Measurements from ENCODE around the gene IKZF4. TPM values are rescaled to one million over a fixed set of nuclear protein-coding genes. Genes with fewer than 3 reads are reported as not detected.
A peak's percentile ranks its signal among the peaks of the same experiment; 100 is the strongest.
"Not testable (repeated sequence)": the region's sequence is repeated elsewhere in the genome, so short reads cannot be mapped to it uniquely, and the experiment has no call there.

IKZF4 gene
- total RNA-seq, 1 donor from 2014 or later = 13.7 TPM

DNA sequence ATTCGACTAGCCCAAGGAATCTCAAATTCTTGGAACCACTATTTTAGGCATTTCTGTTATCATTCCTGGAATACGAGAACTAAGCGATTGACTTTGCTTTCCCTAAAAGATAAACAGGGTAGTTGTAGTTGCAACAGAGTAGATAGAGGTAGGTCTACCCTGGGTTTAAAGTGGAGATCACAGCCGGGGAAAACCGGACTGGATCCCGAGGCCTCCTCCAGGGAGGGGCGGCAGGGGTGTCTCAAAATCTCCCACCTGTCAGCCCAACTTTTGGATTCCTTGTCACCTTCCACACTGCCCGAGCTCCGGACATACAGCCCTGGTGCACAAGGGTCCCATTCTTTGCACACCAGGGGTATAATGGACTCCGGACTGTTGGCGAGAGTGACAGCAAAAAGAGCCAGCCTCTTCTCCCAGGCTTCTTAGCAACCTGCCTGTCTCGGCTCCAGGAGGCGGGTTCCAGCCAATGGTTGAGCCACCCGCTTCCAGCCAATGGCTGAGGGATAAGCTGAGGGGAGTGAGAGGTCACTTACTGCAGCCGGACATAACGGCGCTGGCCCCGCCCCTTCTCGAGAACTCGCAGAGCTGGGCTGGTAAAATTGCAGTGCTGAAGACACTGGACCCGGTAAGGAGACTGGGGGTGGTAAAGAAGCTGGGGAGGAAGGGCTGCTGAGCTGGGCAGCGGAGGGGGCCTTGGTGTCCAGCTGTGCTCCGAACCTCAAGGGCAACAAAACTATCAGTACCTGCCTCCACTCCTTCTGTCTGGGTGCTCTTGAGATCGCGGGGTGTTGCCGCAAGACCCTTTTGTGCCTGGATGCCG, 23.9 kb upstream of the IKZF4 start, which contains the start of gene SUOX:
TSS of gene SUOX (plus strand) at position 562 of the 820 bp plus-strand sequence. CDS start 4,946 bp downstream, outside the sequence.
- DNase-seq (ENCODE audit: low spot score) (peak; percentile 96), ATAC-seq (peak; percentile 99)
- intact Hi-C loops (cut with DNase I) = no loop called here

DNA sequence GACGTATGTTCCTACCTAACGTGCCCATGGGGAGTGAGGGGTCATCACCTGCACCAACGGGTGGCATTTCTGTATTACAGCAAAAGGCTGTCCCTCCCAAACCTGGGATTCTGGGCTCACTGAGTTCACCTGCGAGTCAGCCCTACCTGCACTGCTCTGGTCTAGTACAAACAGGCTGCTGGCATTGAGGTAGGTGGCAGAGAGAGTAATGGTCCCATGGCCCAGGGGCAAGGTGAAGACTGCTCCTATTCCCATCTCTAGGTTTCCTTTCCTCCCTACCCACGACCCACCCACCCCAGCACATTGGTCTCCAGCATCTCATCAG, 23.3 kb upstream of the IKZF4 start:
- ATAC-seq (peak; percentile 7), DNase-seq (ENCODE audit: low spot score) (no peak)
- intact Hi-C loops (cut with DNase I) = no loop called here

GRCh38 chr12:55999522-55999921, 21.3 kb upstream of the IKZF4 start:
- DNase-seq (ENCODE audit: low spot score); ATAC-seq; intact Hi-C loops (cut with DNase I): not testable (repeated sequence)

- ATAC-seq; intact Hi-C loops (cut with DNase I): not testable (repeated sequence)
These were observed 20.8 kb upstream of the IKZF4 start for GRCh38 chr12:55999999-56000540.

GRCh38 chr12:56001487-56002100, 19.2 kb upstream of the IKZF4 start:
- intact Hi-C loops (cut with DNase I) = no loop called here
- DNase-seq (ENCODE audit: low spot score) (no peak), ATAC-seq (no peak)

More at GRCh38 chr12:55999999-56000540, 20.8 kb upstream of the IKZF4 start:
- not testable (repeated sequence) for DNase-seq (ENCODE audit: low spot score)

GRCh38 chr12:56003376-56003775, 17.5 kb upstream of the IKZF4 start:
- DNase-seq (ENCODE audit: low spot score); intact Hi-C loops (cut with DNase I); ATAC-seq: not testable (repeated sequence)

DNA sequence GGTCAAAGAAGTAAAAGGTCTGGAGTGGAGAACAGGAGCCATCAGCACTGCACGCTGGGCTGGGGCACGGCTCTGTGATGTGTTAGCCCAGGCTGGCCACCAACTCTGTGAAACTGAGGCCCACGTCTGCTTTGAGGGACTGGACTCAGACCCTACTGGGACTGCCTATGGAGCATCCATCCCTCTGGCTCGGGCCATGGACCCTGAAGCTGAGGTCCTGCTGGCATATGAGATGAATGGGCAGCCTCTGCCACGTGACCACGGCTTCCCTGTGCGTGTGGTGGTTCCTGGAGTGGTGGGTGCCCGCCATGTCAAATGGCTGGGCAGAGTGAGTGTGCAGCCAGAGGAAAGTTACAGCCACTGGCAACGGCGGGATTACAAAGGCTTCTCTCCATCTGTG, 16.6 kb upstream of the IKZF4 start:
- intact Hi-C loops (cut with DNase I) = no loop called here
- no peak for ATAC-seq
- DNase-seq (ENCODE audit: low spot score) = no peak

DNA sequence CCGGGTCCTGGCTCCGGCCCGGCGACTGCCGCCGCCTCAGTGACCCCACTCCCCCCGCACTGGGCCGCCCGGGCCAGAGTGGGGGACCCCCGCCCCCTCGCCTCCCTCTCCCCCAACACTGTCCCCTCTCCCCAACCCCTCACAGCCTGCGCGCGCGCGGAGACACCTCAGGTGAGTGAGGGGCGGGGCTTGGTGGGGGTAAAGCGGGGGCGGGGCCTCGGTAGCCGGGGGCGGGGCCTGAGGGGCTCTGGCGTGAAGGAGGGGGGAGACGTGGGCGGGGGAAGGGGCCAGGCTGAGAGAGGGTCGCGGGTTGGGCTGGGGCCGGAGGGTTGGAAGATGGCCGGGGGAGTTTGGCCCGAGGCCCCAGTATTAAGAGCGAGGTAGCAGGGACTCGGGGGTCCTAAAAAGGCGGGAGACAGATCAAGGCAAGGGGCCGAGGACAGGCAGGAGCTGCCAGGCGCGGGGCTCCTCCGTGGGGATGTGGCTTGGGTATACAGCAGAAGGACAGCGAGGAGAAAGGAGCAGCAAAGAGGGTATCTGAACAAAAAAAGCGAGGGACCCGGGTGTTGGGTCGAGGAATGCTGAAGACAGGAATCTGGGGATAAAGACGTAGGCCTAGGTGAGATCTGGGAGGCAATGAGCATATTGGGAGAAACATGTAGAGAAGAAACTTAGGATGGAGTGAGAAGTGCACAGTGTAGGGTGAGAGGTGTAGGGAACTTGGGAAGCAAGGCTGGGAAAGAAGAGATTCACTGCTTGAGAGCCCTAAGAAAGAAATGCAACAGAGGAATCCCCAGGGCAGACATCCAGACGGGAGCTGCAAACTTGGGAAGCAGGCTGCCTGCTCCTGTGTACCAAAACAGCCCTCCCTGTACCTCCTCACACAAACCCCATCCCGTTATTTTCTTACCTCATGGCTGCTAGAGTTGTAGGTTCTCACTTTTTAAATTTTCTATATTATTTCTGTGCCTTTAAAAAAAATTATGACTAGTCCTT, 13.0 kb upstream of the IKZF4 start:
- ATAC-seq = peak; percentile 77
- intact Hi-C loops (cut with DNase I) = no loop called here
- peak; percentile 78 for DNase-seq (ENCODE audit: low spot score)

GRCh38 chr12:56010111-56010570, 10.7 kb upstream of the IKZF4 start:
- DNase-seq (ENCODE audit: low spot score) (no peak), ATAC-seq (no peak)
- intact Hi-C loops (cut with DNase I) = no loop called here

GRCh38 chr12:56011509-56012090, 9.2 kb upstream of the IKZF4 start:
- intact Hi-C loops (cut with DNase I) = no loop called here
- ATAC-seq = no peak
- DNase-seq (ENCODE audit: low spot score) = no peak

- ATAC-seq = no peak
- no peak for DNase-seq (ENCODE audit: low spot score)
- intact Hi-C loops (cut with DNase I) = no loop called here
These were observed 7.4 kb upstream of the IKZF4 start for GRCh38 chr12:56013482-56013881.

DNA sequence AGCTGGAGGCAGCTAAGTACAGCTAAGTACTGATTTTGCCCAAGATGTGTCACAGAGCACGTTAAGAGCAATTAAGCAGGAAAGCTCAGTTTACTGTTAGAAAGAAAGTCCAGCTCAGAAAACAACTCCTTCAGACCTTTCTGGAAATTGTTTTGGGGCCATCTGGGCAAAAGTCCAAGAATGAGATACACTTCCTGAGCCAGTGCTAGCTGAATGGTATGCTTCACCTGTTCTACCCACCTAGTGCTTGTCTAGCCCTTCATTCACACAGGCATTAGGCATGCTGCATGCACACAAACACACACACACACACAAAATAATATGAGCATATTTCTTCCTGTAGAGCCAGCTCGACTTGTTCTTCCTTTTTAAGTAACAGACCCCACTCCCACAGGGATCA, 6.6 kb upstream of the IKZF4 start:
- no peak for ATAC-seq
- intact Hi-C loops (cut with DNase I) = no loop called here
- DNase-seq (ENCODE audit: low spot score) = no peak

DNA sequence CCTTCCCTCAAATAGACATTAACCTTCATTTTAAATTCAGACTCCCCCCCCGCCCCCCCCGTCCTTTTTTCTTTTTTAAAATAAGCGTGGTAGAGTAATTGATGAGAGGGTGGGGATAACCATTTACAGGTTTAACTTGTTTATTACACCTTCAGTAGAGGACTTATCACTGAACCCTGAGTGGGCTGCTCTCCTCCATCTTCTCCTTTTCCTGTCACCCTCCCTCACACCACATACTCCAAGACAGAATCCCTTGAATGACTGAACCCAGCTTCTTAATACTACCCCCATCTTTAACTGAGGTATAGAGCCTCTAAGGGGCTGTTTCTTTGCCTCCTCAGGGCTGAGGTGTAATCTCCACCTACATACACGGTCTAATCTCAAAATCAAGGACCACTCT, 3.7 kb upstream of the IKZF4 start:
- ATAC-seq (no peak), DNase-seq (ENCODE audit: low spot score) (no peak)
- intact Hi-C loops (cut with DNase I) = no loop called here

DNA sequence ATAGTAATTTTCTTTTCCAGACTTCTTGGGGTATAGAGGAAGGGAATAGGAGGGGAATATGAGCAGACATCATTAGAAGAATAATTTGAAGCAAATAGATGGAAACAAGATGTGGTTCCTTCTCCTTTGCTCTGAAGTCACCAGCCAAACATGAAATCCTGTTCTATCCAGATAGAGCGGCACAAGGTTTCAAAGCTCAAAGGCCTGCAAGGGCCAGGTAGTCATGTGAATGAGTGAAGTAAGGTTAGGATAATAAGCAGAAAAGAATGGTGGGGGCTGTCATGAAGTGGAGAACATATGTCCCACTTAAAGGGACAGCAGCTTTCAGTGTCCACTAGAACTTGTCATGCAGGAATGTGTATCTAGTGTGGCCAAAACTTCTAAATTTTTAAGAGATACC, 2.5 kb upstream of the IKZF4 start:
- ATAC-seq = no peak
- DNase-seq (ENCODE audit: low spot score) = no peak
- intact Hi-C loops (cut with DNase I) = no loop called here

GRCh38 chr12:56021889-56022497, 1.1 kb downstream of the IKZF4 start:
- intact Hi-C loops (cut with DNase I) = no loop called here
- no peak for DNase-seq (ENCODE audit: low spot score)
- ATAC-seq = peak; percentile 21

DNA sequence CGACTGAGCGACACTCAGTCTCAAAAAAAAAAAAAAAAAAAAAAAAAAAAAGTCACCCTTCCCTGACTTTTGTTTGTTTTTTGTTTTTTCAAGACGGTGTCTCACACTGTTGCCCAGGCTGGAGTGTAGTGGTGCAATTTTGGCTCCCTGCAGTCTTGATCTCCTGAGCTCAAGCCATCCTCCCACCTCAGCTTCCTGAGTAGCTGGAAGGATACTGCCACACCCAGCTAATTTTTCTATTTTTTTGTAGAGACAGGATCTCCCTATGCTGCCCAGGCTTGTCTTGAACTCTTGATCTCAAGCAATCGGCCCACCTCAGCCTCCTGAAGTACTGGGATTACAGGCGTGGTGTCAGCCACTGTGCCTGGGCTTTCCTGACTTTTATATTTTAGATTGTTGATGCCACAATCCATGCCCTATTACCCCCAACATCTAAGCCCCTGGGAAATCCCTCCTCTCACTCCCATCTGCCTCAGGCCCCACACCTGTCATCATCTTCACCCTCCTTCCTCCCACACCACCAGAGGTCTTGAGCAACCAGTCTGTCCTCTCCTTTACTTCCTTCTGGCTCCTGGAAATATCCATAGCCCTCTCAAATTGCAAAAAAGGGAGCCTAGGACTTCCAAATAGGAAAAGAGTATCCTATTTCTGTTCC, 7.8 kb downstream of the IKZF4 start:
- ATAC-seq = no peak
- intact Hi-C loops (cut with DNase I) = no loop called here
- no peak for DNase-seq (ENCODE audit: low spot score)

DNA sequence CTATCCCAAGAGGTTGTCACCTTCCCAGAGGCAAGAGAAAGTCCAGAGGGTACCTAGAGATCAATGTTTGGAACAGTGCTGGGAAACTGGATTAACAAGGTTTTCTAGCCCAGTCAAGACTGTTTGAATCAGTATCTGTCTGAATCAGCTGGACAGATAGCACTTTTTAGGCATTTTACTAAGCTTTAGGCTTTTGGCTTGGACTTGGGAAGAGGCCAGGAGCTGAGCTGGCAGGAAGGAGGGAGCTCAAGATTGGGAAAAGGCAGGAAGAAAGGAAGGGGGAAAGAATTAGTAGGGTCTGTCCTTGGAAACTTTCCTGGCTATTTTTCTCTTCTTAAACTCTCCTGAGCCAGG, 8.3 kb downstream of the IKZF4 start:
- intact Hi-C loops (cut with DNase I) = no loop called here
- no peak for DNase-seq (ENCODE audit: low spot score)
- ATAC-seq = no peak
